Measurements from ENCODE around the gene SCGN.

DNA sequence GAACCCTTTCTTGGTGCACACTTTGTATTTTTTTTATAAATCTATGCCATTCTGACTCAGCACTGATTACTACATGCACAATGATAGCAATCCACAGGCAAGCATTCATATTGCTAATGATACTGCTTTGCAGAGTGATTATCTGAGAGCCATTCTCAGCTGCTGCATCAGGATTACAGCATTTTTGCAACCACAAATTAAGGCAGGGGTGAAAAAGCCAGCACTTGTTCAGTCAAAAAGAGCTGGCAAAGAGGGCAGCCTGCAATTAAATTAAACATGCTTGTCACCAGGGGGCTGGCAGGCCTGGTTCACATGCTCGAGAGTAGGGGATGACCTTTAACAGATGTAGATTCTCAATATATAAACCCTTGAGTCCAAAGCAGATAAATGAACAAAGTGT is 61.8 kb downstream of the SCGN start:
- TF ChIP-seq, protein P1, sequence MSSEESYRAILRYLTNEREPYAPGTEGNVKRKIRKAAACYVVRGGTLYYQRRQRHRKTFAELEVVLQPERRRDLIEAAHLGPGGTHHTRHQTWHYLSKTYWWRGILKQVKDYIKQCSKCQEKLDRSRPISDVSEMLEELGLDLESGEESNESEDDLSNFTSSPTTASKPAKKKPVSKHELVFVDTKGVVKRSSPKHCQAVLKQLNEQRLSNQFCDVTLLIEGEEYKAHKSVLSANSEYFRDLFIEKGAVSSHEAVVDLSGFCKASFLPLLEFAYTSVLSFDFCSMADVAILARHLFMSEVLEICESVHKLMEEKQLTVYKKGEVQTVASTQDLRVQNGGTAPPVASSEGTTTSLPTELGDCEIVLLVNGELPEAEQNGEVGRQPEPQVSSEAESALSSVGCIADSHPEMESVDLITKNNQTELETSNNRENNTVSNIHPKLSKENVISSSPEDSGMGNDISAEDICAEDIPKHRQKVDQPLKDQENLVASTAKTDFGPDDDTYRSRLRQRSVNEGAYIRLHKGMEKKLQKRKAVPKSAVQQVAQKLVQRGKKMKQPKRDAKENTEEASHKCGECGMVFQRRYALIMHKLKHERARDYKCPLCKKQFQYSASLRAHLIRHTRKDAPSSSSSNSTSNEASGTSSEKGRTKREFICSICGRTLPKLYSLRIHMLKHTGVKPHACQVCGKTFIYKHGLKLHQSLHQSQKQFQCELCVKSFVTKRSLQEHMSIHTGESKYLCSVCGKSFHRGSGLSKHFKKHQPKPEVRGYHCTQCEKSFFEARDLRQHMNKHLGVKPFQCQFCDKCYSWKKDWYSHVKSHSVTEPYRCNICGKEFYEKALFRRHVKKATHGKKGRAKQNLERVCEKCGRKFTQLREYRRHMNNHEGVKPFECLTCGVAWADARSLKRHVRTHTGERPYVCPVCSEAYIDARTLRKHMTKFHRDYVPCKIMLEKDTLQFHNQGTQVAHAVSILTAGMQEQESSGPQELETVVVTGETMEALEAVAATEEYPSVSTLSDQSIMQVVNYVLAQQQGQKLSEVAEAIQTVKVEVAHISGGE (tag by site-specific recombination; conservative IDR thresholded peaks at IDR 0.05; ENCODE audit: low read depth) = no peak
- TF ChIP-seq ZNF530 (tag by site-specific recombination; IDR thresholded peaks at IDR 0.05; ENCODE audit: low read depth) (no peak), ZNF335 (tag by site-specific recombination; conservative IDR thresholded peaks at IDR 0.05) (no peak)
